Measurements from ENCODE around the gene TMEM63B.

- TF ChIP-seq POLR2A (IDR thresholded peaks at IDR 0.05) (no peak), CTCF (IDR thresholded peaks at IDR 0.05) (no peak), EP300 (IDR thresholded peaks at IDR 0.05) (no peak), POLR2AphosphoS5 (IDR thresholded peaks at IDR 0.05) (no peak)
Measured at GRCh38 chr6:44091981-44092884, 35.1 kb upstream of the TMEM63B start.
